Stimulated activated CD4-positive, alpha-beta T cell treated with anti-CD3 and anti-CD28 coated beads, TNF-alpha, amount 100 ng/mL, for 1 hour (primary cell): ENCODE data around the gene NFS1.
"Not testable (repeated sequence)": the region's sequence is repeated elsewhere in the genome, so short reads cannot be mapped to it uniquely, and the experiment has no call there.

Source experiments
- DNase-seq, 3 donors: peaks; one replicate each; pipeline ENCODE4 v3.0.0-alpha.2; 2020; ENCODE audit warnings: low read depth in 3 of 3, low spot score in 1 of 3

The NFS1 gene

GRCh38 chr20:35699127-35699956, at the start of gene NFS1, which contains the start of gene ROMO1:
TSS of gene NFS1 (minus strand) at chr20:35699352. CDS start at chr20:35699288, 64 bp downstream.
TSS of gene ROMO1 (plus strand) at chr20:35699405. CDS start at chr20:35699633, 228 bp downstream.
- peak; percentile 42 to 76 (median 69) for DNase-seq

- not testable (repeated sequence) for DNase-seq
Measured at GRCh38 chr20:35744492-35744841, 45.3 kb upstream of the NFS1 start.

DNA sequence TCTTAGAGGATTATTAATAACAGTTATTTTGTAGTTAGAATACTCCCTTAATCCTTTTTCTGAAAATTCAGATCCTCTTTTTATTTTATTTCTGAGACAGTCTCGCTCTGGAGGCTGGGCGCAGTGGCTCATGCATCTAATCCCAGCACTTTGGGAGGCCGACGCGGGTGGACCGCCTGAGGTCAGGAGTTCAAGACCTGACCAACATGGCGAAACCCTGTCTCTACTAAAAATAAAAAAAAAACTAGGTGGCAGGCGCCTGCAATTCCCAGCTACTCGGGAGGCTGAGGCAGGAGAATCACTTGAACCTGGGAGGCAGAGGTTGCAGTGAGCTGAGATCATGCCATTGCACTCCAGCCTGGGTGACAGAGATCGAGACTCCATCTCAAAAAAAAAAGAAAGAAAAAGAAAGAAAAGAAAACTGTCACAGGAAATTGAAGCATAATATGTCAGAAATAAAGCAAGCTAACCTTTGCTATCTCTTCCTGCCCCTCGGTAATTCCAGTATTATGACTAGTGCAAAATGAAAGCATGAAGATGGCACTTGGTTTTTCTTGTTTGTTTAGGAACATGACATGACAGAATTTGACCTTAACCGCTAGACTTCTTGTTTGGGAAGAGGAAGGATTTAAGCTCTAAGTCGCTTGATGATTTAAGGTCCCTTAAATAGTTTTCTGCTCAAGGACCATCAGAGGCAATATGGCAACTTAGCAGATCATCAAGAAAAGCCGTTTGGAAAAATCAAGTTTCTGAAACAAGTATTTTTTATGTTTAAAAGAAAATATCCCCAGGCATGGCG, 44.7 kb upstream of the NFS1 start:
- DNase-seq: no peak

DNA sequence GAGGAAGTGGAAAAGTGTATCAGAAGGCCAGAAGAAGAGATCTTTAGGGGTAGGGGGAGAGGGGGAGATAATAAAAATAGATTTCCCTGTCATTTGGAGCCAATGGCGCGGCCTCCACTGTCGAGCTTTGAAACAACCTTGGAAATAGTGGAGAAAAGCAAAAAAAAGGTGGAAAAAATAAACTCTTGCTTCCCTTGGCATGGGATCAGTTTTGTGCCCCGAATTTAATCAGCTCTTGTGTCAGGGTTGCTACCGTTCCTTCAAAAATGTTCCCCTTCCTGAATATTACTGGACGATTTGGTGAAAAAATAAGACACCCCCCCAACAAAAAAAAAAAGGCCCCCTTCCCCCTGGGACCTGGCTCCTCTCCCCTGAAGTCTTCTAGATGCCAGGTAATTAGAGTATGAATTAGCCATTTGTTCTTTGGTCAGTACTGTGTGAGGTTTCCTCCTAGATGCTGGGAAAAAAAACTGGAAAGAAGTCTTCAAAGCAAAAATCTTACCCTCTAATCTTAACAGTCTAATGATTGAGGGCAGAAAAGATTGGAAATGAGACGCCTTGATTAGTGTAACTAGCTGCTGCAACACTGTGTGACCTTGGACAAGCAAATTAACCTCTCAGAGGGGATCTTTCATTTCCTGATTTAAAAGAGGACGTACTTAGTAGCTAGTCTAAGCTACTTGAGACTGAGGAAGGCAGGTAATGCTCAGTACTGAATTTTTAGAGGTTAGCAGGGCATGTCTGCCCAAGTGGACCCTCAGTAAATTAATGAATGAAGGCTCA, 43.8 kb upstream of the NFS1 start:
- no peak for DNase-seq

GRCh38 chr20:35741892-35742740, 43.0 kb upstream of the NFS1 start, which contains the start of gene RBM39:
TSS of gene RBM39 (minus strand) at chr20:35742260. CDS start at chr20:35740874, 1,386 bp downstream.
- DNase-seq: peak; percentile 93 to 99 (median 98)

DNA sequence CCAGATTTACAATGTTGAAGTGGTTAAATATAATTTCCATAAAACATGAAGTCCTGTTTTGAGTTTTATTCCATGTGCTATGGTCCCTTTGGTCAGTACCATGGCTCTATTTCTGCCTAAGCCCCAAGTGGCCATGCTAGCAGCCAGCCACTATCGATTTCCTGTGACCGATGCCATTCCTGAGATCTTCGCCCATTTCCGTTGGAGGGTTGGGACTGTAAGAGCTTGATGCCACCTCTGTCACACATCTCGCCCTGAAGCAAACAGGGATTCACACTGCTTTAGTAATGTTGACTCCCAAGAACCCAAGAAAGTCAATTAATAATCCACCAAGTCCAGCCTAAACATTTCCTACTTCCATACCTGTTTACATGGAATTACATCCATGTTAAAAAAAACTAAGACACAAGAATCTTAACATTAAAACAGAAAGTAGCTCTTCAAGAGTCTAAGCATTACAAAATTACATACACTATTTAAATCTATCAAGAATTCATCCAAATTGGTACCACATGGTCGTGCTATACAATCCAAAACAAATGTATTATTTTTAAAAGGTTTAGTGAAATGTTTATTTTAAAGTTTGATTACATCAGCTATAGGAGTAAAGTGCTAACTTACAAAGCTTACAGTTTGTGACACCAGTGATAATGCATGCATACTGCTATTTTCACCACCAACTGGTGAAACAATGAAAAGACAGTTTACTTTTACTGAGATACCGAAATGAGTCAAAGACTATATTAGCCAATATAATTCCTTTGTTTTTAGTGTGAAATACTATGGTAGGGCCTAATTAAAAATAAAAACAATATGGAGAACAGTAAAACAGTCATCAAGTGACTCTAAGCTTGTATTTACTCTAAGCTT, 40.4 kb upstream of the NFS1 start:
- no peak for DNase-seq

GRCh38 chr20:35738410-35739179, 39.4 kb upstream of the NFS1 start:
- DNase-seq: no peak

DNA sequence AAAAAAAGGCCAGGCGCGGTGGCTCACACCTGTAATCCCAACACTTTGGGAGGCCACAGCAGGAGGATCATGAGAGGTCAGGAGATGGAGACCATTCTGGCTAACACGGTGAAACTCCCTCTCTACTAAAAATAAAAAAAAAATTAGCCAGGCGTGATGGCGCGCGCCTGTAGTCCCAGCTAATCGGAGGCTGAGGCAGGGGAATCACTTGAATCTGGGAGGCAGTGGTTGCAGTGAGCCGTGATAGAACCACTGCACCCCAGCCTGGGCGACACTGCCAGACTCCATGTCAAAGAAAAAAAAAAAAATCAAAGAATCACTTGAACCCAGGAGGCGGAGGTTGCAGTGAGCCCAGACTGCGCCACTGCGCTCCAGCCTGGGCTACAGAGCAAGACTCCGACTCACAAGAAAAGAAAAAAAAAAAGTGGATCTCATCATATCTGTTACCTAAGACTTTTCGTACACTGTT, 38.7 kb upstream of the NFS1 start:
- DNase-seq: no peak

DNA sequence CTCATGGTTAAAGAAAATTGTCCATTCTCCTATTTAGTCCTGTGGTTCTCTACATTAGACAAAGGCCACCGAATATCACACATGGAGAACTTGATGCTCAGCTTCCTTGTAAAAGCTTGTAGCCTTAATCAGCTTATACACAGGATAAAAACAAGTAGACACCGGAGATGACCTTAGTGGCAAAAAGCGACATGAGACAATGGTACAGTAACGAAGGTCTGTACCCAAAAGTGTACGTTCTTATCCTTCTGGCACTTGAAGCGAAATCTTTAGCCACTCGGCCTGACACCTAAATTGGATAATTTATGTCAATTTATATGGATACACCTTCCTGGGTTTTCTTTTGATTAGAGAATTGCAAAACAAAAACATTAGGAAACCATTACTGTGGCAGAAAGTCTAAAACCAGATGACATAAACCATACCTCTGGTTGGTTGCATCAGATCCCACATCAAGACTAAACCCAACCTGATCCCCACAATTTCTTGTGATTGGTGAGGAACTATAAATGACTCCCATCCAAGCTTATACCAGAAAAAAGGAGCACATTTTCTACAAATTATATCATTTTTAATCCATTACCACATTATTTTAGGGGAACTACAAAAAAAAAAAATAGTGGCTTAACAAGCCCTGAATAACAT, 36.8 kb upstream of the NFS1 start:
- DNase-seq: no peak

DNA sequence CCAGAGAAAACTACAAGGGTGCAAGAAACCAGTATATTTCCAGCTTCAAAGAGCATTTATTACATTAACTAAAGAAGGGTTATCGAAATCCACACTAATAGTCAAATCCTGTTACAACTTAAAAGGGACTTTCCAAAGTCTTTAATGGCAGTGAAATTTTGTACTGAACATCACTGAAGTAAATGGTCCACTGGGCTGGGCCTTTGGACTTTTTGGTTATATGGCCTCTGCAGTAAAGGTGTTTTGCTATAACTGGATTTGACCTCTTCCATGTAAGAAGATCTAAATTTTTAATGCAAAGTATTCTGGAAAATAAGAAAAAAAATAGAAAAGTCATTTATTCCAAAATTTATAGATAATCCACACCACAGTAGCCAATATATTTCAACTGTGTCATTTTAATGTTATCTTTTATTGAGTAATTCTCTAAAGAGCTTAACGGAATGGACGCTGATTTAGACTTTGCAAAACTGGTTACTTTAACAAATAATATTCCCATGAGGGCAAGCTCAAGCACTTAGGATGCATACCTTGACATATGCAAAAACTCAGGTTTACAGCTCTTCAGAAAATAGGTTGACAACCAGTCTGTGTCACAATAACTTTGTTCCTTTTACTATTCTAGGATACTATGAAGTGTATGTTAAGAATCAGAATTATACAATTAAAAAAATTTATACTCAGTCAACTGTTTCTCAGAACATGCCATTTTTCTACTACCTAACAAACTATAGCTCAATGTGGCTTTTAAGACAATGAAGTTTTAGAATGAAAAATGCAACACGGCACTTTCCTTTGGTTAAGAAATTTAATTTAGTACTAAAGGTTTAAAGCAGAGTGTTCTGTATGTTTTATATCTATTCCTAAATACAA, 35.9 kb upstream of the NFS1 start:
- DNase-seq: no peak

DNA sequence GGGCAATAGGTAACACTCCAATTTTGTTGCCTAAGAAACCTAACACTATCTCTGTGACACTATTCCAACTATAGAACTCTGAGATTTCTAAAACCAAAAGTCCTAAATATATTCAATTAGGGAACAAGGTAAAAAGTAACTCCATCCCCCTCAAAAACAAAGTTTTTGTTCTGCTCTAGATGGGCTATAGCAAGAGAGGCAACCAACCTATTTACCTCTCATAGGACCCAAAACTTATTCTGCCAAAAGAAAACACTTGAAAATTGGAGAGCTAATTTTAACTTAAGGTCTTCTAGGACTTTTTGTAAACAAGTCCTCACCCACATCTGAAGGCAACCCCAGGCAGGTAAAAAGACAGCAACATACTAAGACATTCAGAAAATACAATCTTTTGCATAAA, 35.2 kb upstream of the NFS1 start:
- DNase-seq: no peak

DNA sequence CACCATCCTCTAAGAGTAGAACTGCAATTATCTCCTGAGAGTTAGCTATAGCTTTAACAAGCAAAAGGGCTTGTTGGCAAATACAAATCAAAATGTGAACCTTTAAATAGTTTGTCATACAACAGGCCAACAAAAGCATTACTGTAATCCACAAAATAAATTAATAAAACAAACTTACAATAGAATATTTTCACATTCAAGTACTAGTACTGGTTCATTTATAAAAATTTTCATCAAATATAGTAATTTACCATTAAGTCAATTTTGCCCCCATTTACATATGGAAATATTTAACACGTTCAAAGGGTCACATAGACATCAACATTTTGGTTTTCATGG, 33.5 kb upstream of the NFS1 start:
- DNase-seq: no peak

DNA sequence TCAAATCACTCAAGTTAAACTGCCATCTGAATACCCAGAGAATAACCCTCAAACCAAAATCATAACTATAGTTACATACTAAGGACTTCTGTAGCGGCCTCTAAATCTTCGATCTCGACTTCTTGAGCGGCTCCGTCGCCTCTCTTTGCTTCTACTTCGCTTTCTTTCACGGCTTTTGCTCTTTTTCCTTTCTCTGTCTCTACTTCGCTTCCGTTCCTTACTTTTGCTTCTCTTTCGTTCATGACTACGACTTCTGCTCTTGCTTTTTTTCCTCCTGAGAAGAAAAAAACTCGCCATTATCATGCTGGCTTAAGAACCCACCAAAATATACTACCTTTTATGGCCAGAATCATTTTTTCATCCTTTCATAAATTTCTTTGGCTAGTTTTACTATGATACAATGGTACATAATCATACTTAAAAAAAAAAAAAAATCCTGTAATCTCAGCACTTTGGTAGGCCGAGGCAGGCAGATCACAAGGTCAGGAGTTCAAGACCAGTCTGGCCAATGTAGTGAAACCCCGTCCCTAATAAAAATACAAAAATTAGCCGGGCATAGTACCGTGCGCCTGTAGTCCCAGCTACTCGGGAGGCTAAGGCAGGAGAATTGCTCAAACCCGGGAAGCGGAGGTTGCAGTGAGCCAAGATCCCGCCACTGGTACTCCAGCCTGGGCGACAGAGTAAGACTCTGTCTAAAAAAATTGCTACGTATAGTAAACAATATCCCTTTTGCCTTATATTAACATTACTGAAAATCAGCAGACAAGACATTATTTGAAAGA, 32.9 kb upstream of the NFS1 start:
- DNase-seq: no peak

DNA sequence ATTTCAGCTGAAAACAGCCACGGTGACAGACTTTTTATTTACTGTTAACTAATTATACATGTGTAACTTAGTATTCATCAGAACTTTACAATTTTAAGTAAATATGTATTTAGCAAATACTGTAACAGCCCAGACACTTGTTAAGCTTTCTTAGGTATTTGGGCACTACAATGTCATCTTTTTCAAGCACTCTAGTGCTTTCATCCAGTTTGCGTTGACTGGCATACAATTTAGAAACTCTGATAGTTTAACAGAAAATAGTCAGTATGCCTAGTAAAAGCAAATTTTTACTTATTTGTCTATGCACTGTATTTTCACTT, 32.3 kb upstream of the NFS1 start:
- no peak for DNase-seq

- no peak for DNase-seq
Measured at GRCh38 chr20:35730583-35731468, 31.7 kb upstream of the NFS1 start.
